Measurements from ENCODE around the gene VPS33B. TPM values are rescaled to one million over a fixed set of nuclear protein-coding genes. Genes with fewer than 3 reads are reported as not detected.

Gene VPS33B
- total and polyA plus RNA-seq, 3 experiments from 2014 or later = 10.6 to 20.6 (median 20.4) TPM

DNA sequence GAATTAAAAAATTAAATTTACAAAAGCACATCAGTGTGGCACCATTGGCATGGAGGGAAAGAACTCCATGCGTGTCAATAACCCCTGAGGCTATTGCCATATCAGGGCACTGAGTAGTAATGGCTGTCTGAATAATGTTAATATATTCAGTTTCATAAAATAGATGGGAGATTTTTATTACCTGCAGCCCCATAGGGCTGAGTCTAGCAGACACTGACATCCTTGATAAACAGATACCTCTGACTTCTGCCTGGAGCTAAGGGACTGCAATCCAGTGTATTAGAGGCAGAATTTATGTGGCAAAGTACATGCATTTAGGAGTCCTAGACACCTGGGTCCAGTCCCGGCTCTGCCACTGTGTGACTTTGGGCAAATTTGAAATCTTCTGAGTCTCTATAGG is 38.8 kb upstream of the VPS33B start:
- Histone ChIP-seq H3K4me3 (ENCODE audit: low read length) (no peak overlapping the region), H3K36me3 (ENCODE audit: insufficient read depth, low read length) (no peaks in the 10 kb centered on the region), H3K9me3 (ENCODE audit: low read length) (no peaks in the 10 kb centered on the region), H3K4me1 (ENCODE audit: insufficient read depth, low read length) (no peaks in the 10 kb centered on the region), H3K27me3 (ENCODE audit: insufficient read depth, low read length, poor library complexity, severe bottlenecking) (no peaks in the 10 kb centered on the region), H3K27ac (ENCODE audit: low read depth, low read length) (no peak overlapping the region)
- DNase-seq = no peak
- no peak overlapping the region for H3K27ac Mint-ChIP-seq
- H3K36me3 Mint-ChIP-seq = peaks cover 0 to 8% (median 0%) of the 10 kb centered on the region in 3 donors
- H3K4me1 Mint-ChIP-seq = peaks cover 0 to 1% (median under 1%) of the 10 kb centered on the region in 3 donors
- ChIA-PET CTCF (no interaction called here), POLR2A (no interaction called here)
- H3K9me3 Mint-ChIP-seq = peaks cover 3 to 8% (median 6%) of the 10 kb centered on the region in 5 donors
- no peak overlapping the region for H3K4me3 Mint-ChIP-seq
- H3K27me3 Mint-ChIP-seq = peaks cover 26 to 47% of the 10 kb centered on the region in 2 donors

DNA sequence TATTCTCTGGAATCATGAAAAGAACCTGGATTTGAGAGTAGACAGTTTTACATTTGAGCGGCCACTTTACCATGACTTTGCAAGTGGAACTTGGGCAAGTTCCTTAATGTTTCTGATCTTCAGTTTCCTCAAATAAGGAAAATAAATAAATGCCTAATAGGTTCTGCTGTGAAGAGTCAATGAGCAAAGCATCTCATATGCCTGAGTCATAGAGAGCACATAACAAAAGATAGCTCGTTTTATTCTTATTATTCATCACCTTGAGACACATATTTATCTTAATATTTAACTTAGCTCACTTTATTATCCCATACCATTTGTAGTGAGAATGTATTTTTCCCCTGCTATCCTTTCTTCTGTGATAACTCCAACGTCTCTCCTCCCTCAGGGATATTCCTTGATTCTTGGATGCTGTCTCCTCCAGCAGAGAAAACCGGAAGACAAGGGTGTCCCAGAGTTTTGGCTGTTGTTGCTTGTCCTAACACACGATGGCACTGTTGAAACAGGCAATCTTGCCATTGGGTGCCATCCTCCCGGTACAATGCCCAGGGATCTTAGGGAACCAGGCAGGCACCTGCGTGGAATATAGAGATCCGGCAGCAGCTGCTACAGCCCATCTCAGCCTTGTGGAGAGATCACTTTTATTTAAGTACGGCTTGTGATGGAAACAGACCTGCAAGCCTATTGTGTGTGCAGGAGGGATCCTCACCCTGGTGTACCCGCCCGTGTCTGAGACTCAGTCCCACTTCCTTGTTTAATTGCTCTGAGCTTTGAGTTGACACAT is 33.3 kb upstream of the VPS33B start:
- Mint-ChIP-seq H3K36me3 (no peaks in the 10 kb centered on the region), H3K4me3 (no peak overlapping the region), H3K9me3 (peaks cover 0 to 2% (median 0%) of the 10 kb centered on the region in 5 donors), H3K27ac (peak overlapping the region in 1 of 8 donors; percentile 2), H3K27me3 (peaks cover 40 to 81% of the 10 kb centered on the region in 2 donors), H3K4me1 (peaks cover 0 to 6% (median 5%) of the 10 kb centered on the region in 3 donors)
- POLR2A ChIA-PET = no interaction called here
- H3K4me1 ChIP-seq (ENCODE audit: insufficient read depth, low read length) = no peaks in the 10 kb centered on the region
- H3K9me3 ChIP-seq (ENCODE audit: low read length) = no peaks in the 10 kb centered on the region
- CTCF ChIA-PET = interaction anchor here (0.7 to 3.0 kb wide), 12 partner anchors 9 to 498 kb away, joined by 3 to 15 read pairs (median 4); partner anchors contain the start of gene SV2B
- H3K27ac ChIP-seq (ENCODE audit: low read depth, low read length) = no peak overlapping the region
- no peak overlapping the region for H3K4me3 ChIP-seq (ENCODE audit: low read length)
- peak in 1 of 5 donors; percentile 5 for DNase-seq
- H3K36me3 ChIP-seq (ENCODE audit: insufficient read depth, low read length) = no peaks in the 10 kb centered on the region
- peaks cover 8% of the 10 kb centered on the region for H3K27me3 ChIP-seq (ENCODE audit: insufficient read depth, low read length, poor library complexity, severe bottlenecking)

DNA sequence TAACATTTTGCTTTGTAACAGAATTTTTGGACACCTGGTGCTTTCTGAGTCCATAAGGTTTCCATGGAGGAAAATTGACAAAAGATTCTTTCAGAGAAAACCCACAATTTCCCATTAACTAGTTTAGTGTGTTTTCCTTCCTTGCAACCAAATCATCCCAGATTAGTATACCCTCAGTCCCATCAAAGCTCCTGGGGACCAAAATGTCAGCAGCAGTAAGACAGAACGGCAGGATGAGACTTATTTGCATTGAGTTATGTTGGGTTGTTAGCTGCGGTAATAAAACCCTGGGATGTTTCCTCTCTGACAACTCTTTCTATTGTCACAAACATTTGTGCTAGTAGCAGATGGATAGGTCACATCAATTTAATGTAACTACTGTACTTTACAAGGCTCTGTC is 32.4 kb upstream of the VPS33B start:
- H3K4me3 Mint-ChIP-seq = no peak overlapping the region
- Histone ChIP-seq H3K27me3 (ENCODE audit: insufficient read depth, low read length, poor library complexity, severe bottlenecking) (peaks cover 8% of the 10 kb centered on the region), H3K9me3 (ENCODE audit: low read length) (no peaks in the 10 kb centered on the region), H3K4me3 (ENCODE audit: low read length) (no peak overlapping the region), H3K36me3 (ENCODE audit: insufficient read depth, low read length) (no peaks in the 10 kb centered on the region), H3K27ac (ENCODE audit: low read depth, low read length) (no peak overlapping the region), H3K4me1 (ENCODE audit: insufficient read depth, low read length) (peaks cover 5% of the 10 kb centered on the region)
- DNase-seq = no peak
- ChIA-PET POLR2A (no interaction called here), CTCF (interaction anchor here (1.8 to 3.0 kb wide), 4 partner anchors 29 to 217 kb away, joined by 4 to 15 read pairs (median 6); partner anchors contain the start of gene SV2B)
- H3K36me3 Mint-ChIP-seq = no peaks in the 10 kb centered on the region
- H3K4me1 Mint-ChIP-seq = peaks cover 1 to 9% (median 6%) of the 10 kb centered on the region in 3 donors
- H3K27me3 Mint-ChIP-seq = peaks cover 38 to 75% of the 10 kb centered on the region in 2 donors
- H3K27ac Mint-ChIP-seq = no peak overlapping the region
- peaks cover 0 to 2% (median 0%) of the 10 kb centered on the region in 5 donors for H3K9me3 Mint-ChIP-seq

DNA sequence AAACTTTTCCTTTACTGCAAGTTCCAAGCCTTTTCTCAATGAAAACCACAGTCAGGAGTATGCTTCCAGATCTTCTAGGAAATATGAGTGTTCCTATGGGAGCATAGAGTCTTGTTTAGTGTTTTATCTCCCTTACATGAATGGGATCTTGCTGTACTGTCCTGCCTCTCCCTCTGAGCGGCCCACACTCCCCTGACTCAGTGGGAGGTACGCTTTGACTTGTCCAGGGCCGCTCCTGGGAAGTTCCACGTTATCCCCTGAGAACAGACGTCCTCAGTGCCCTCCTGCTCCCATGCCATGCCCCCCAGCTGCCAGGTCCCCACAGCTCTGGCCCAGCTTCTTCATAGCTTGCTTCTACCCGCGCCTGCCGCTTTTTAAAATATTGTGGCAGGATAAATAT is 28.9 kb upstream of the VPS33B start:
- peaks cover 8% of the 10 kb centered on the region for H3K27me3 ChIP-seq (ENCODE audit: insufficient read depth, low read length, poor library complexity, severe bottlenecking)
- Mint-ChIP-seq H3K9me3 (no peaks in the 10 kb centered on the region), H3K4me3 (no peak overlapping the region), H3K27me3 (peaks cover 14 to 41% of the 10 kb centered on the region in 2 donors), H3K36me3 (no peaks in the 10 kb centered on the region), H3K4me1 (peaks cover 25 to 34% (median 32%) of the 10 kb centered on the region in 3 donors), H3K27ac (no peak overlapping the region)
- H3K4me3 ChIP-seq (ENCODE audit: low read length) = no peak overlapping the region
- CTCF ChIA-PET = interaction anchor here (2.5 kb wide), 1 partner anchor 119 kb away, joined by 10 read pairs; the partner anchor contains the start of gene HDDC3
- H3K36me3 ChIP-seq (ENCODE audit: insufficient read depth, low read length) = no peaks in the 10 kb centered on the region
- POLR2A ChIA-PET = no interaction called here
- H3K9me3 ChIP-seq (ENCODE audit: low read length) = no peaks in the 10 kb centered on the region
- DNase-seq = no peak
- H3K4me1 ChIP-seq (ENCODE audit: insufficient read depth, low read length) = peaks cover 18% of the 10 kb centered on the region
- no peak overlapping the region for H3K27ac ChIP-seq (ENCODE audit: low read depth, low read length)

DNA sequence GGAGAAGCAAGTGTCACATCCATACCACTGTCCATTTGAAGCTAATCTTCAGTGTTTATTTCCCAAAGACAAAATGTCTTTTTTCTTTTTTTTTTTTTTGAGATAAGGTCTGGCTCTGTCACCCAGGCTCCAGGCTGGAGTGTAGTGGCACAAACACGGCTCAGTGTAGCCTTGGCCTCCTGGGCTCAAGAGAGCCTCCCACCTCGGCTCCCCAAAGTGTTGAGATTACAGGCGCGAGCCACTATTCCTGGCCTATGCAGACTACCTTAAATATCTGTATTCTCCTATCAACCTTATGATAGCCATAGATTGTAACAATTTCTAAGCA is 27.7 kb upstream of the VPS33B start:
- Mint-ChIP-seq H3K4me3 (no peak overlapping the region), H3K9me3 (no peaks in the 10 kb centered on the region), H3K36me3 (no peaks in the 10 kb centered on the region), H3K27me3 (peaks cover 9 to 29% of the 10 kb centered on the region in 2 donors), H3K4me1 (peaks cover 25 to 29% (median 28%) of the 10 kb centered on the region in 3 donors), H3K27ac (no peak overlapping the region)
- H3K36me3 ChIP-seq (ENCODE audit: insufficient read depth, low read length) = no peaks in the 10 kb centered on the region
- ChIA-PET CTCF (interaction anchor here (0.6 to 2.5 kb wide), 12 partner anchors 13 to 179 kb away, joined by 3 to 20 read pairs (median 4); partner anchors contain the start of genes HDDC3, RCCD1 and UNC45A), POLR2A (no interaction called here)
- peaks cover 18% of the 10 kb centered on the region for H3K4me1 ChIP-seq (ENCODE audit: insufficient read depth, low read length)
- H3K9me3 ChIP-seq (ENCODE audit: low read length) = no peaks in the 10 kb centered on the region
- no peak for DNase-seq
- no peak overlapping the region for H3K4me3 ChIP-seq (ENCODE audit: low read length)
- H3K27ac ChIP-seq (ENCODE audit: low read depth, low read length) = no peak overlapping the region
- peaks cover 6% of the 10 kb centered on the region for H3K27me3 ChIP-seq (ENCODE audit: insufficient read depth, low read length, poor library complexity, severe bottlenecking)

DNA sequence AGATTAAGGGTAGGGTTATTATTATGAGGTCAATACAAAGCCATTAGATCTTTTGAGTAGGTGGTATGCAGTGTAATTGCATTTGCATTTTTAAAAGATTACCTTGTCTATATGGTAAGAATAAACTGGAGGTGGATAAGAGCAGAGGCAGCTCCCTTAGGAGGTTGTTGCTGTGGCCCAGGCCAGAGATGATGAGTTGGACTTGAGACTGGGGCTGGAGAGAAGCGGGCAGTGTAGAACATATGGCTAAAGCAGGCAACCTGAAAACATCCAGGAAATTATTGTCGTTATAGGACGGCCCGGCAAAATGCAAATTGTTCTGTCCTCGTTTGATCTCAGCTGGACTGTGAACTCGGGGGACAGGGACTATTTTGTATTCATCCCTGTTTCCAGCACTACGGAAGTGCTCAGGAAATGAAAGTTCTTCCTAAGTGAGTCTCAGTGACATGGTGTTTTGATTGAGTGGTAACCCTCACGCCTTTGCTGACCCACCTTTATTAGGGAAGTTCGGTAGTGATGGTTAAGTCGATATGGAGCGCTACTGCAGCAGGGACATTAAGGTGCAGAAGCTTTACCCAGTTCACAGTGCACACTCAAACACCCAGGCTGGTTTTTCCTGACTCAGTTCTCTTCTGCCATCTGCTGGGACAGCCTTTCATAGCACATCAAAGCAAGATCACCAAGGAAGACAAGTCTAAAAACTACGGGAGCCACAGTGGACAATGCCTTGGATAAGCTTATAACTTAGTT is 27.2 kb upstream of the VPS33B start:
- no peaks in the 10 kb centered on the region for H3K9me3 Mint-ChIP-seq
- DNase-seq = peak; percentile 12 to 67 (median 40)
- Histone ChIP-seq H3K27me3 (ENCODE audit: insufficient read depth, low read length, poor library complexity, severe bottlenecking) (peaks cover under 1% of the 10 kb centered on the region), H3K4me1 (ENCODE audit: insufficient read depth, low read length) (peaks cover 18% of the 10 kb centered on the region), H3K36me3 (ENCODE audit: insufficient read depth, low read length) (no peaks in the 10 kb centered on the region), H3K4me3 (ENCODE audit: low read length) (no peak overlapping the region), H3K9me3 (ENCODE audit: low read length) (no peaks in the 10 kb centered on the region), H3K27ac (ENCODE audit: low read depth, low read length) (no peak overlapping the region)
- peak overlapping the region in 2 of 7 donors; percentile 5 to 37 for H3K4me3 Mint-ChIP-seq
- H3K36me3 Mint-ChIP-seq = no peaks in the 10 kb centered on the region
- POLR2A ChIA-PET = no interaction called here
- peaks cover 25 to 29% (median 28%) of the 10 kb centered on the region in 3 donors for H3K4me1 Mint-ChIP-seq
- H3K27ac Mint-ChIP-seq = peak overlapping the region in 2 of 8 donors; percentile 6 to 86
- CTCF ChIA-PET = interaction anchor here (0.6 to 2.5 kb wide), 12 partner anchors 14 to 178 kb away, joined by 3 to 20 read pairs (median 4); partner anchors contain the start of genes HDDC3, RCCD1 and UNC45A
- H3K27me3 Mint-ChIP-seq = peaks cover 9 to 24% of the 10 kb centered on the region in 2 donors

DNA sequence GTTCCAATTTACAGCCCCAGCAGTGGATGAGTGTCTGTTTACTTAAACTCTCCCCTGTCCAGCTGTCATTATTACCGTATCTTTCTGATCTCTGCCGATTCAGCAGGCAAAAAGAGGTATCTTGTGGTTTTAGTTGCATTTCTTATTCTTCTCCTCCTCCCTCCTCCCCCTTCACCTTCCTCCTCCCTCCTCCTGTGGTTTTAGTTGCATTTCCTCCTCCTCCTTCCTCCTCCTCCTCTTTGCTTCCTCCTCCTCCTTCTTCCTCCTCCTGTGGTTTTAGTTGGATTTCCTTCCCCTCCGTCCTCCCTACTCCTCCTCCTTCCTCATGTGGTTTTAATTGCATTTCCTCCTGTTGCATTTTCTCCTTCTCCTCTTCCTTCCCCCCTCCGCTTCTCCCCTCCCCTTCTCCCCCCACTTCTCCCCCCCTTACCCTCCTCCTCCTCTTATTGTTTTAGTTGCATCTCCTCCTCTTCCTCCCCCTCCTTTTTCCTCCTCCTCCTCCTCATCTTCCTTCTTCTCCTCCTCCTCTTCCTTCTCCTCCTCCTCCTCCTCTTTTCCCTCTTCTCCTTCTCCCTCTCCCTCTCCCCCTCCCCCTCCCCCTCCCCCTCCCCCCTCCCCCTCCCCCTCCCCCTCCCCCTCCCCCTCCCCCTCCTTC is 25.3 kb upstream of the VPS33B start:
- Histone ChIP-seq H3K27me3 (ENCODE audit: insufficient read depth, low read length, poor library complexity, severe bottlenecking) (no peaks in the 10 kb centered on the region), H3K4me3 (ENCODE audit: low read length) (no peak overlapping the region), H3K36me3 (ENCODE audit: insufficient read depth, low read length) (no peaks in the 10 kb centered on the region), H3K9me3 (ENCODE audit: low read length) (no peaks in the 10 kb centered on the region), H3K27ac (ENCODE audit: low read depth, low read length) (no peak overlapping the region), H3K4me1 (ENCODE audit: insufficient read depth, low read length) (peaks cover 18% of the 10 kb centered on the region)
- Mint-ChIP-seq H3K27me3 (peaks cover 5 to 11% of the 10 kb centered on the region in 2 donors), H3K27ac (peak overlapping the region in 2 of 8 donors; percentile 27 to 40), H3K36me3 (no peaks in the 10 kb centered on the region), H3K4me3 (peak overlapping the region in 4 of 7 donors; percentile 4 to 61 (median 18)), H3K4me1 (peaks cover 25 to 29% (median 28%) of the 10 kb centered on the region in 3 donors), H3K9me3 (no peaks in the 10 kb centered on the region)
- ChIA-PET POLR2A (no interaction called here), CTCF (no interaction called here)
- no peak for DNase-seq
